Fibroblast of lung (primary cell): ENCODE data around the gene SCAPER. TPM values are rescaled to one million over a fixed set of nuclear protein-coding genes. Genes with fewer than 3 reads are reported as not detected.
A peak's percentile ranks its signal among the peaks of the same experiment; 100 is the strongest.

ENCODE experiments used
- DNase-seq, 2 donors: peaks; one replicate each; pipeline versions ENCODE4 v3.0.0 to v3.0.0-alpha.2; 2010; ENCODE audit warnings: low read depth in 2 of 2
- H2AFZ ChIP-seq: 2 replicates; pipeline ENCODE4 v1.5.1; 2012; ENCODE audit warnings: low read length, control low read depth, inconsistent platforms
- H3K27ac ChIP-seq: 2 replicates; pipeline ENCODE4 v1.5.1; 2011; ENCODE audit warnings: low read length, control low read depth; ENCODE audit not compliant: insufficient read depth
- H3K27me3 ChIP-seq: 2 replicates; pipeline ENCODE4 v1.5.1; 2011; ENCODE audit warnings: mild to moderate bottlenecking, low read length; ENCODE audit not compliant: control insufficient read depth, insufficient read depth
- H3K36me3 ChIP-seq: 2 replicates; pipeline ENCODE4 v1.5.1; 2011; ENCODE audit warnings: low read length; ENCODE audit not compliant: control insufficient read depth, insufficient read depth
- H3K4me1 ChIP-seq: 2 replicates; pipeline ENCODE4 v1.5.1; 2011; ENCODE audit warnings: low read length; ENCODE audit not compliant: control insufficient read depth, insufficient read depth; ENCODE audit errors: extremely low read depth
- H3K4me2 ChIP-seq: 2 replicates; pipeline ENCODE4 v1.5.1; 2011; ENCODE audit warnings: low read length, control low read depth; ENCODE audit not compliant: insufficient read depth; ENCODE audit errors: extremely low read depth
- H3K4me3 ChIP-seq, 4 experiments: fragments of 200-600 bp in 1 of 4; sonication (generic) in 1 of 4; replicated peaks in 1 of 4; 2 replicates each; pipeline ENCODE4 v1.5.1; 2011 to 2016; ENCODE audit warnings: low read length in 4 of 4, low read depth in 3 of 4, mild to moderate bottlenecking in 3 of 4, control low read depth in 2 of 4, inconsistent platforms in 1 of 4, mixed read lengths in 1 of 4; ENCODE audit not compliant: insufficient read depth in 1 of 4; ENCODE audit errors: control extremely low read depth in 1 of 4
- H3K79me2 ChIP-seq: 2 replicates; pipeline ENCODE4 v1.5.1; 2012; ENCODE audit warnings: mild to moderate bottlenecking, low read length, inconsistent platforms; ENCODE audit not compliant: control insufficient read depth, insufficient read depth
- H3K9ac ChIP-seq: 2 replicates; pipeline ENCODE4 v1.5.1; 2011; ENCODE audit warnings: mild to moderate bottlenecking, low read length, control low read depth; ENCODE audit not compliant: insufficient read depth
- H3K9me3 ChIP-seq: 2 replicates; pipeline ENCODE4 v1.5.1; 2012; ENCODE audit warnings: low read depth, low read length; ENCODE audit not compliant: control insufficient read depth, insufficient read depth
- H4K20me1 ChIP-seq: 2 replicates; pipeline ENCODE4 v1.5.1; 2011; ENCODE audit warnings: low read length; ENCODE audit not compliant: control insufficient read depth, insufficient read depth; ENCODE audit errors: extremely low read depth
- CTCF ChIP-seq, 2 donors: IDR thresholded peaks in 1 of 2; conservative IDR thresholded peaks in 1 of 2; 1 replicate in 1 of 2; 2 replicates in 1 of 2; pipeline ENCODE4 v1.5.1; 2011 to 2012; ENCODE audit warnings: low read length in 2 of 2, control low read depth in 1 of 2, inconsistent platforms in 1 of 2, low read depth in 1 of 2, mild to moderate bottlenecking in 1 of 2
- EZH2 ChIP-seq: IDR thresholded peaks from 2 replicates; pipeline ENCODE4 v1.5.1; 2012; ENCODE audit warnings: low read length, control low read depth, mild to moderate bottlenecking; ENCODE audit errors: missing control alignments
- polyA plus RNA-seq, 2 donors: library from polyadenylated mRNA; depleted of rRNA in 1 of 2; stranded (reverse) in 1 of 2; unstranded in 1 of 2; fragments of >200 nt; gene quantifications; 2 replicates each; pipeline ENCODE4 v1.2.1, GENCODE V29; 2011 to 2012; ENCODE audit warnings: missing spikeins in 1 of 2
- total RNA-seq: library from RNA; depleted of rRNA; stranded (reverse); fragments of >200 nt; gene quantifications from 2 replicates; pipeline ENCODE4 v1.2.1, GENCODE V29; 2014

Gene SCAPER
- total and polyA plus RNA-seq, 2 donors (not counting 1 experiment from before 2014, with no cell fraction given): 2.3 to 9.1 TPM

GRCh38 chr15:76328958-76329357 is 576.2 kb downstream of the SCAPER start:
- Histone ChIP-seq H3K4me3 (no peak overlapping the region), H3K27ac (no peak overlapping the region), H3K9ac (no peak overlapping the region), H3K4me1 (no peaks in the 10 kb centered on the region), H3K27me3 (peaks cover 14% of the 10 kb centered on the region), H3K4me2 (no peak overlapping the region), H3K36me3 (no peaks in the 10 kb centered on the region), H4K20me1 (no peaks in the 10 kb centered on the region), H2AFZ (no peak overlapping the region), H3K79me2 (no peaks in the 10 kb centered on the region), H3K9me3 (no peaks in the 10 kb centered on the region)
- peak in 1 of 2 donors; percentile 43 for DNase-seq
- TF ChIP-seq EZH2 (no peak), CTCF (conservative IDR thresholded peaks at IDR 0.05 in 1 of 2, IDR thresholded peaks at IDR 0.05 in 1 of 2; ENCODE audit: low read depth in 1 of 2, low read length in 2 of 2) (no peak)

- Histone ChIP-seq H3K4me3 (no peak overlapping the region), H3K36me3 (no peaks in the 10 kb centered on the region), H4K20me1 (no peaks in the 10 kb centered on the region), H3K9me3 (no peaks in the 10 kb centered on the region), H3K4me2 (no peak overlapping the region), H2AFZ (no peak overlapping the region), H3K27ac (no peak overlapping the region), H3K27me3 (peaks cover 13% of the 10 kb centered on the region), H3K9ac (no peak overlapping the region), H3K79me2 (no peaks in the 10 kb centered on the region), H3K4me1 (no peaks in the 10 kb centered on the region)
- TF ChIP-seq EZH2 (no peak), CTCF (conservative IDR thresholded peaks at IDR 0.05 in 1 of 2, IDR thresholded peaks at IDR 0.05 in 1 of 2; ENCODE audit: low read depth in 1 of 2, low read length in 2 of 2) (no peak)
- no peak for DNase-seq
Measured at GRCh38 chr15:76328106-76328696, 576.9 kb downstream of the SCAPER start.

- no peak overlapping the region for H3K4me3 ChIP-seq
- H2AFZ ChIP-seq: no peak overlapping the region
- H3K9ac ChIP-seq: no peak overlapping the region
- no peaks in the 10 kb centered on the region for H3K79me2 ChIP-seq
- peaks cover 15% of the 10 kb centered on the region for H3K27me3 ChIP-seq
- H3K4me2 ChIP-seq: no peak overlapping the region
- DNase-seq: peak in 1 of 2 donors; percentile 63
- H3K36me3 ChIP-seq: no peaks in the 10 kb centered on the region
- H4K20me1 ChIP-seq: no peaks in the 10 kb centered on the region
- no peak overlapping the region for H3K27ac ChIP-seq
- TF ChIP-seq EZH2 (no peak), CTCF (conservative IDR thresholded peaks at IDR 0.05 in 1 of 2, IDR thresholded peaks at IDR 0.05 in 1 of 2; ENCODE audit: low read depth in 1 of 2, low read length in 2 of 2) (no peak)
- no peaks in the 10 kb centered on the region for H3K4me1 ChIP-seq
- H3K9me3 ChIP-seq: no peaks in the 10 kb centered on the region
Measured at GRCh38 chr15:76327191-76328105, 577.7 kb downstream of the SCAPER start.
